Activated T-cell treated with anti-CD3 and anti-CD28 coated beads, Interleukin-2, amount 50 U/mL, for 72 hours (primary cell): ENCODE measurements around the gene TRUB2. TPM values are rescaled to one million over a fixed set of nuclear protein-coding genes. Genes with fewer than 3 reads are reported as not detected.

Source experiments
- ATAC-seq, 2 donors: fragments of 150-1000 bp; cut with Tn5 transposase; replicated peaks in 1 of 2; 2 replicates each; pipeline ENCODE4 v1.10.0; 2021; ENCODE audit warnings: moderate library complexity in 2 of 2, mild to moderate bottlenecking in 1 of 2
- DNase-seq, 2 donors: peaks; one replicate each; pipeline ENCODE4 v3.0.0; 2021 to 2022; ENCODE audit warnings: mixed read lengths in 1 of 2
- H3K27ac Mint-ChIP-seq: one replicate; pipeline ENCODE4 v1.8.0; 2022; ENCODE audit warnings: mild to moderate bottlenecking, moderate library complexity, mixed read lengths
- H3K27me3 Mint-ChIP-seq: one replicate; pipeline ENCODE4 v1.8.0; 2022; ENCODE audit warnings: low read depth, mixed read lengths
- H3K36me3 Mint-ChIP-seq, 2 donors: one replicate each; pipeline ENCODE4 v1.8.0; 2022; ENCODE audit warnings: mixed read lengths in 2 of 2, mild to moderate bottlenecking in 1 of 2; ENCODE audit not compliant: insufficient read depth in 2 of 2
- H3K4me1 Mint-ChIP-seq: one replicate; pipeline ENCODE4 v1.8.0; 2022; ENCODE audit warnings: low read depth, mixed read lengths
- H3K4me3 Mint-ChIP-seq, 2 donors: one replicate each; pipeline ENCODE4 v1.8.0; 2022; ENCODE audit warnings: mild to moderate bottlenecking in 2 of 2, mixed read lengths in 2 of 2, moderate library complexity in 2 of 2
- H3K9me3 Mint-ChIP-seq, 2 donors: one replicate each; pipeline ENCODE4 v1.8.0; 2022; ENCODE audit warnings: mixed read lengths in 2 of 2
- total RNA-seq, 2 donors: library from RNA; stranded (reverse); gene quantifications; one replicate each; pipeline ENCODE4 v1.2.3, GENCODE V29; 2022

The TRUB2 gene
- total RNA-seq, 2 donors from 2014 or later, result 17.6 to 24.4 TPM

DNA sequence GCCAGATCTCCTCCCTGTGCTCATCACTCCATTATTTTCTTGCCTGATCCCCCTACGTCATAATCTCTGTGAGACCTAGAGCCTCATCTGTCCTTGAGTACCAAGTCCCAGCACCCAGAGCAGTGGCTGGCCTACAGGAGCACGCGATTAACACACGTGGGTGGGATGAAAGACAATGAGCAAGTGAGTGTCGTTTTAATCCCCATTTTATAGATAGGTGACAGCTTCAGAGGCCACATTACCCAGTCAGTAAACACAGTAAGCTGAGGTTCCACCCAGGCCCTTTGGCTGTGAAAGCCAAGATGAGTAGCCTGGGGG, 17.3 kb downstream of the TRUB2 start:
- H3K27me3 Mint-ChIP-seq, result no peaks in the 10 kb centered on the region

DNA sequence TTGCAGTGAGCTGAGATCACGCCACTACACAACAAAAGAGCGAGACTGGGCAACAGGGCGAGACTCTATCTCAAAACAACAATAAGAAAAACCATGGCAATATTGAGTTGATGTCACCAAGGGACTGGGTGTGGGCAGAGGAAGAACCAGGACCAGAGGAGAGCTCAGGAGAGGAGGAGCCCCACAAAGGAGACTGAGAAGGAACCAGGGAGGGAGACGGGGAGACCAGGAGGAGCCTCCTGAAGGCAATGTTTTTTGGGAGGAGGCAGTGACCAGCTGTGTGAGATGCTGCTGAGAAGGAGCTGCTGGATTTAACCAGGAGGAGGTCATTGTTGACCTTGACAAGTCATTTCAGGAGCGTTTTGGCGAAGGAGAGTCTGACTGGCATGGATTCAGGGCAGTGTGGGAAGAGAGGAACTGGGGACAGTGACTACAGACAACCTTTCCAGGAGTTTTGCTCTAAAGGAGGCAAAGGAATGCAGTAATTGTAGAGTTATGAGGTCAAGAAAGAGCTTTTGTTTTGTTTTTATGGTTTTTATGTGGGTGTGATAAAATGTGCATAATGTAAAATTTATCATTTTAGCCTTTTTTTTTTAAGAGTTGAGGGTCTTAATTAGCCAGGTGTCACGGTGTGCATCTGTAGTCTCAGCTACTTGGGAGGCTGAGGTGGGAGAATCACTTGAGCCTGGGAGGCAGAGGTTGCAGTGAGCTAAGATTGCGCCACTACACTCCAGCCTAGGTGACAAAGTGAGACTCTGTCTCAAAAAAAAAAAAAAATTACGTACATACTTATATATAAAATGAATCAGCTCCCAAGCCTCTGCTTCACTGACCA, 17.9 kb downstream of the TRUB2 start:
- H3K27ac Mint-ChIP-seq, result no peak overlapping the region

More for the DNA sequence above, 17.3 kb downstream of the TRUB2 start:
- peaks cover 2% of the 10 kb centered on the region in 2 donors for H3K36me3 Mint-ChIP-seq
- no peak overlapping the region for H3K27ac Mint-ChIP-seq
- H3K4me3 Mint-ChIP-seq, result no peak overlapping the region
- ATAC-seq, result no peak
- no peak for DNase-seq
- H3K4me1 Mint-ChIP-seq, result no peaks in the 10 kb centered on the region
- no peaks in the 10 kb centered on the region for H3K9me3 Mint-ChIP-seq

DNA sequence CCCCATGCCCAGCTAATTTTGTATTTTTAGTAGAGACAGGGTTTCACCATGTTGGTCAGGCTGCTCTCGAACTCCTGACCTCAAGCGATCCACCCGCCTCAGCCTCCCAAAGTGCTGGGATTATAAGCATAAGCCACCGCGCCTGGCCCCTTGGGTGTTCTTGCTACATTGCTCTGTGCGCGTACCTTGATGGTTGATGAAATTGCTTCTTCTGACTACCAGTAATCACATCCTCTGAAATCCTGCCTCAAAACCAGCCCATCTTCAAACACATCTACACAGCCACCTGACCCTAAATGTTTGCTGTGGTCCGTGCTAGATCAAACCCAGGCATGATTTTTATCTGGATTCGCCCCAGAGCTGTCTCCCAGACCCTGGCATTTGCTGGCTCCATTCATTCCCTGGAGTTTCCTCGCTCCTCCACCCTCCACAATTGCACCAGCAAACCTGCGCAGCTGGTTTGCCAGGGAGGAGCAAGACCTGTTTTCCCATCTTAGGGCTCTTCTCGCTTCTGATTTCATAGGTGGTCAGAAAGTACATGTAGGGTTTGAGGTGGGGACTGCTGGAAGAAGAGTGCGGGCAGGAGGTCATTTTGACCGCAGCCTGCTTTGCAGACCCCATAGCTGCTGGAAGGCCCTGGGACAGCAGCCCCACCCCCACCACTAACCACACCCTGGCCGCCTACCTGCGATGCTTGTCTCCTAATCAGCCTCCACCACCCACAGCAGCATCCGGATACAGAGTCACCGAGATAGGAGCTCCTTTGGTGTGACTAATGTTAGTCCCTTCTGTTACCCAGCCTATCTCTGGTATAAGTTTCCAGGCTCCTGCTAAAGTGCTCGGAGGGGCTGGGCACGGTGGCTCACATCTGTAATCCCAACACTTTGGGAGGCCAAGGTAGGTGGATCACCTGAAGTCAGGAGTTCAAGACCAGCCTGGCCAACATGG, 23.4 kb downstream of the TRUB2 start:
- no peak for ATAC-seq
- H3K27ac Mint-ChIP-seq, result no peak overlapping the region

More for the DNA sequence above, 17.9 kb downstream of the TRUB2 start:
- Mint-ChIP-seq H3K27me3 (no peaks in the 10 kb centered on the region), H3K4me3 (no peak overlapping the region), H3K9me3 (no peaks in the 10 kb centered on the region), H3K4me1 (no peaks in the 10 kb centered on the region), H3K36me3 (peaks cover 2% of the 10 kb centered on the region in 2 donors)
- ATAC-seq (no peak), DNase-seq (no peak)

DNA sequence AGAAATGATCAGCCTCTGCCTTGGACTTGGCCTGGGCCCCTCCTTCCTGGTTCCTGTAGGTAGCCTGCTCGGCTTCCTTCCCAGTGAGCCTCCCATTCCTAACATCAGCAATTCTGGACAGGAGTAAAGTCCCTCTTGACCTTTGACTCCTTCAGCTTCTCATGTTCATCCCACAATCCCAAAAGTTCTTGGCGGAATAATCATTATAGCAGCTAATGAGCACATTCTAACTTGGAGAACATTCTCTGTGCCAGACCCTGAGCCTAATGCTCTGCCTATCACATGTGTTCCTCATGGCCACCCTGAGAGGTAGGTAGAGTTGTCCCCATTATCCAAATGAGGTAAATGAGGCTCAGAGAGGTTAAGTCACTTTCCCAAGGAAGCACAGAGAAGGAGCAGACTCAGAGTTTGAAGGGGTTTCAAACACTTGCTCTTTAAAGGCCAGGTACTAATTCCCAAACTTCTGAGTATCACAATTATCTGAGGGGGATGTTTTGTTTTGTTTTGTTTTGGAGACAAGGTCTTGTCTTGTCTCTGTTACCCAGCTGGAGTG, 24.9 kb downstream of the TRUB2 start:
- Mint-ChIP-seq H3K4me1 (no peaks in the 10 kb centered on the region), H3K27me3 (no peaks in the 10 kb centered on the region), H3K36me3 (no peaks in the 10 kb centered on the region), H3K4me3 (no peak overlapping the region), H3K27ac (no peak overlapping the region), H3K9me3 (no peaks in the 10 kb centered on the region)
- ATAC-seq (no peak), DNase-seq (no peak)

More for the DNA sequence above, 23.4 kb downstream of the TRUB2 start:
- H3K27me3 Mint-ChIP-seq, result no peaks in the 10 kb centered on the region
- H3K36me3 Mint-ChIP-seq, result no peaks in the 10 kb centered on the region
- H3K4me1 Mint-ChIP-seq, result no peaks in the 10 kb centered on the region
- no peak overlapping the region for H3K4me3 Mint-ChIP-seq
- no peaks in the 10 kb centered on the region for H3K9me3 Mint-ChIP-seq
- no peak for DNase-seq

DNA sequence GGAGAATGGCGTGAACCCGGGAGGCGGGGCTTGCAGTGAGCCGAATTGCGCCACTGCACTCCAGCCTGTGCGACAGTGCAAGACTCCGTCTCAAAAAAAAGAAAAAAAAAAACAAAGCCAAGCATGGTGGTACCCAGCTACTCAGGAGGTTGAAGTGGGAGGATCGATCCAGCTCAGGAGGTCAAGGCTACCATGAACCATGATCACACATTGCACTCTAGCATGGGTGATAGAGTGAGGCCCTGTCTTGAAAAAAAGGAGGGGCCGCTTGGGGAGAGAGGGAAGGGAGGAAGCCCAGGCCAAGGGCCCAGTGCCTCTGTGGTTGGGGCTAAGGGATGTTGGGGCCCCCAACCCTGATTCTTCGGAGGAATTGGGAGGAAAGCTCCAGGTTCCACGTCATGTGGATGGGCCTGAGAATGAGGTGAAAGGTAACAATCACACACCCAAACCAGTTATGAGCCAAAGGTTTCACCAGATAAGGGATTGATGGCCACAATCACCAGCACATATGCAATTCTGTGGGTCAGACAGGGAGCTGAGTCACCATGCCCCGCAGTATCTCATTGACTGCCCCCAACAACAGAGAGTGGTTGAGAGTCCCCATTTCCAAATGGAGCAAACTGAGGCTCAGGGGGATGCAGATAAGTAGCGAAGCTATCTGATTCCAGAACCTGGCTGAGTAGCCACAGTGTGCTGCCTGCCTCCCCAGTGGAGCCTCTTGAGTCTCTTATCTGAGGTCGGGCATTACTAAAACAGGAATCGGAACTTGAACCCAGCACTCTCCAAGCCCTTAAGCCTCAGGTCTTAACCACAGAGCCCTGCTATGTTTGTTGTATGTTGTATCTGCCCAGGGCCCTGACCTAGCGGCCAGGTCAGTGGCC, 25.7 kb downstream of the TRUB2 start:
- H3K27me3 Mint-ChIP-seq, result no peaks in the 10 kb centered on the region
- no peaks in the 10 kb centered on the region for H3K4me1 Mint-ChIP-seq
- ATAC-seq, result no peak
- no peak overlapping the region for H3K4me3 Mint-ChIP-seq
- no peaks in the 10 kb centered on the region for H3K9me3 Mint-ChIP-seq
- H3K36me3 Mint-ChIP-seq, result no peaks in the 10 kb centered on the region
- no peak for DNase-seq
- no peak overlapping the region for H3K27ac Mint-ChIP-seq

DNA sequence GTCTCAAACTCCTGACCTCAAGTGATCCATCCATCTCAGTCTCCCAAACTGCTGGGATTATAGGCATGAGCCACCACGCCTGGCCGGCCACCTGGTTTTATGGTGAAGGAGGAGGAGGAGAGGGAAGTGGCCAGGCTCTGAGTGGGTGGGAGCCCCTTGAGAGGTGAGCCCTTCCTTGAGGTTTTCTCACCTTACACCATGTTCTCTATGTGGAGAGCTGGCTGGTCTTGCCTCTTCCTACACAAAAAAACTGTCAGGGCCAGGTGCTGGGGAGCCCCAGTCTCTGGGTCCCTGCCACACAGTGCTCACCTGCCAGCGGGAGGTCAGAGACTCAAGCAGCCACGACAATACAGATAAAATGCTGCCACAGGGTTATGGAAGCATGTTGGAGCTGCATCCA, 28.1 kb downstream of the TRUB2 start:
- Mint-ChIP-seq H3K9me3 (no peaks in the 10 kb centered on the region), H3K36me3 (no peaks in the 10 kb centered on the region), H3K27ac (no peak overlapping the region), H3K27me3 (no peaks in the 10 kb centered on the region), H3K4me1 (no peaks in the 10 kb centered on the region), H3K4me3 (no peak overlapping the region)
- ATAC-seq (no peak), DNase-seq (no peak)

DNA sequence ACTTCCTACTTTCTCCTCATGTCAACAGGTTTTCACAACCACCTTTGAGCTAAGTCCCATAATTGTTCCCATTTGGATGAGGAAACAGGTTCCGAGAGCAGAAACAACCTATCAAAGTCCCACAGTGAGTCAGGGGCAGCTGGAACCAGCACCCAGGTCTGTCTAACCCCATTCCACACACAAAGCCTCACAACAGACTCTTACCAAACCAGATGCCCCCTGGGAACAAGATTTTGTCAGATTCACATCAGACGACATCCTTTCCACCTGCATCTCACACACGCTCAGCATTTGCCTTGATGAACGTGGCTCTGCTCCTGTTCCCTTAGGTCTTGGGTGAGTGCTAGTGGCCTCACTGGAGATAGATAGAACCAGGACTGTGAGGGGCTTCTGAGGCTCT, 29.2 kb downstream of the TRUB2 start:
- Mint-ChIP-seq H3K4me1 (no peaks in the 10 kb centered on the region), H3K9me3 (no peaks in the 10 kb centered on the region), H3K4me3 (no peak overlapping the region), H3K36me3 (no peaks in the 10 kb centered on the region), H3K27ac (no peak overlapping the region), H3K27me3 (no peaks in the 10 kb centered on the region)
- no peak for DNase-seq
- no peak for ATAC-seq

DNA sequence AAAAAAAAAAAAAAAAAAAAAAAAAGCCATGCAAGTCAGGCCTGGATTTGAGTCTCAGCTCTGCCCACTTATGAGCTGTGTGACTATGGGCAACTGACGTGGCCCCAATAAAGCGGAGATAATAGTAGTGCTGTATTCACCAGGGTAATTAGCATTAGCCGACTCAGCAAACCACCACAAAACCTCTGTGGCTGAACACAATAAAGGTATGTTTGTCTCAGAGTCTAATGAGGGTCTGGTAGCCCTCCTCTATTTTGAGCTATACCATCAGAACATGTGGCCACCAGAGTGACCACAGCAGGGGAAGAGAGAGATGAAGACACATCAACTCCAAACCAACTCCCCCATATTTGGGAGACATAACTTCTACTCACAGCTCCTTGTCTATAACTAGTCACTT, 30.2 kb downstream of the TRUB2 start:
- Mint-ChIP-seq H3K4me1 (no peaks in the 10 kb centered on the region), H3K9me3 (no peaks in the 10 kb centered on the region), H3K4me3 (no peak overlapping the region), H3K27me3 (no peaks in the 10 kb centered on the region), H3K36me3 (peaks cover 0 to 2% of the 10 kb centered on the region in 2 donors), H3K27ac (no peak overlapping the region)
- DNase-seq (no peak), ATAC-seq (no peak)

DNA sequence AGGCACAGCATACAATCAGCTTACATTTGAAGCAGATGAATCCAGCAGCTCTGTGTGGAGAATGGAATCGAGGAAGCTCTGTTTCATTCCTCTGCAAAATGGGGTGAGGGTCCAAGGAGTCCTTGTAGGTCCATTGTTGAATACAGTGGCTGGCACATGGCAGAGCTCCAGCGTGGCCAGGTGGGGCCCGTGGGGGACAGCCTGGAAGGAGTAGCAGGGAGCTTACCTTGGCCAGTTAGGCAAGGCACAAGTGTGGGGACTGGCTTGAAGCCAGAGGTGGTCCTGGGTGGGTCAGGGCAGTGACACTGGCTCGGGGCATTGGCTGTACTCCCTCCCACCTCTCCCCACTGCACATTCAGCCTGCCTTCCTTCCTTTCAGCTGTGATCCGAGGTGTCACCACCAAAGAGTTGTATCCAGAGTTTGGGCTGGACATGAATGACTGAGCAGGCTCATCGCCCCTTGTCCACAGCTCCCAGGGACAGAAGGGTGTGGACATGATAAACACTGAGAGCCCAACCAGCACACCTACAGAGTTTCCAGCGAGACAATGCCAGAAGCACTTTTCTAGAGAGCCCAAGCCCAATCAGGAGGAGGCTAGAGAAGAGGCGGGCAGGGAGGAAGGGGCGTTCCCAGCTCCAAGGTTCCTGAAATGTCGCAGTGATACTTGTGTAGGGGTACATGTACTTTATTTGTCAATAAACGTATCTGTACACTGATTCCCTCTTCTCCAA, 33.8 kb downstream of the TRUB2 start:
- Mint-ChIP-seq H3K27ac (no peak overlapping the region), H3K27me3 (no peaks in the 10 kb centered on the region), H3K4me3 (no peak overlapping the region), H3K4me1 (no peaks in the 10 kb centered on the region), H3K9me3 (no peaks in the 10 kb centered on the region), H3K36me3 (peaks cover 0 to 2% of the 10 kb centered on the region in 2 donors)
- ATAC-seq (no peak), DNase-seq (no peak)

DNA sequence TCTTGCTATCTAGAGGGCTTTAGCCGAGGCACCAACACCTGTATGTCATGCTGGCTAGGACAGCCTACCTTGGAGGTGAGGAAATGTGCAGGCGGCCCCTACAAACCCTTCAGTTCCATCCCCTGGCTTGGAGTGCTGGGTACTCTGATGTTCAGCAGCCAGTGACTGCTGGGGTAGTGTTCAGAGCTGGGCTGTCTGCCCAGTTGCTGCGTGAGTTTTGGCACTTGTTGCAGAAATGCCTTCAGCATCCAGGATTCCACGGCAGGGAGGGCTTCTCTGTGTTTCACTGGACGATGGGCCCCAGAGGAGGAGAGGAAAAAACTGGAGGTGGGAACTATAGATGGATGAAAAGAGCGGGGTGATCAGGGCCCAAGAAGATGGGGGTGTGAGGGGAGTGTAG, 35.8 kb downstream of the TRUB2 start:
- no peaks in the 10 kb centered on the region for H3K9me3 Mint-ChIP-seq
- H3K27ac Mint-ChIP-seq, result no peak overlapping the region
- H3K4me3 Mint-ChIP-seq, result no peak overlapping the region
- H3K4me1 Mint-ChIP-seq, result no peaks in the 10 kb centered on the region
- no peak for ATAC-seq
- peaks cover 0 to 2% of the 10 kb centered on the region in 2 donors for H3K36me3 Mint-ChIP-seq
- DNase-seq, result no peak
- H3K27me3 Mint-ChIP-seq, result no peaks in the 10 kb centered on the region

DNA sequence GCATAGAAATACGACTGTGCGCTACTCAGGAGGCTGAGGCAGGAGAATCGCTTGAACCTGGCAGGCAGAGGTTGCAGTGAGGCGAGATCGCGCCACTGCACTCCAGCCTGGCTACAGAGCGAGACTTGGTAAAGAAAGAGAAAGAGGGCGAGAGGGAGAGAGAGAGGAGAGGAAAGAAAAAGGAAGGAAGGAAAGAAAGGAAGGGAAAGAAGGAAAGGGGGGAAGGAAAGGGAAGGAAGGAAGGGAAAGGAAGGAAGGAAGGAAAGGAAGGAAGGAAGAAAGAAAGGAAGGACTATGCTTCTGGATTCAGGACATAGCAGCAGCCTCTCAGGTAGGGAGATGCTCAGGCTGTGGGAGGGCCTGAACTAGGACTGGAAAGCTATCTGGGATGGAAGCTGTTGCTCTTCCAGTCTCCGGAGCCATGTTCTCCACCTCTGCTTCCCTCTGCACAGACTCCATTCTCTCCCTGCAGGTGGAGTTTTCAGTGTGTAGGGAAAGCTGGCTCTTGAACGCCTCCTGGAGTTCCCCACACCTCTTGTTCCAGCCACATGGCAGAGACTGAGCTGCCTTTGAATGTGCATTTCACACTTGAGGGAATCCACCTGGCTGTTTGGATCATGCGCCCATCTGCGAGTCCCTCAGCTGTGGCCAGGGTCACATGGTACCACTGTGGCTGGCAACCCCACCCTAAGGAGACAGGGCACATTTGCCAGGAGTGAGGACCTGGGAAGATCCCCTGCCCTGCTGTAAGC, 37.0 kb downstream of the TRUB2 start:
- DNase-seq (no peak), ATAC-seq (no peak)
- H3K27me3 Mint-ChIP-seq, result no peaks in the 10 kb centered on the region
- H3K4me3 Mint-ChIP-seq, result no peak overlapping the region
- H3K36me3 Mint-ChIP-seq, result peaks cover 0 to 2% of the 10 kb centered on the region in 2 donors
- H3K4me1 Mint-ChIP-seq, result peaks cover 3% of the 10 kb centered on the region
- H3K27ac Mint-ChIP-seq, result no peak overlapping the region
- H3K9me3 Mint-ChIP-seq, result no peaks in the 10 kb centered on the region
